ENCODE data around the gene BICRA. TPM values are rescaled to one million over a fixed set of nuclear protein-coding genes. Genes with fewer than 3 reads are reported as not detected.

The BICRA gene
- polyA plus RNA-seq, 3 donors = 0.08 to 4.6 TPM; not detected in 1

DNA sequence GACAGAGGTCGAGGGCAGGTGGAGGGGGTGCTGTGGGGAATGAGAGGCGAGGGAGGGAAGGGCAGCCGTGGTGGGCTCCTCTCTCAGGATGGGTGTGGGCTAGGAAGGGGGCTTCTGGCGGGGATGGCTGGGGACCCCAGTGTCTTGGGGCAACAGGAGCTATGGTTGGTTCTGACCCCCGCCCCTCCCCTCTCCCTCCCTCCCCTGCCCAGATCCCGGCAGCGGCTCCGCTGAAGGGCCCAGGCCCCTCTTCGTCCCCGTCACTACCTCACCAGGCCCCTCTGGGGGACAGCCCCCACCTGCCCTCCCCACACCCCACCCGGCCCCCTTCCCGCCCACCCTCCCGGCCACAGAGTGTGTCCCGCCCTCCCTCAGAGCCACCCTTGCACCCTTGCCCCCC is 85.0 kb downstream of the BICRA start:
- WGBS (ENCODE audit: insufficient coverage) = 67% methylated on average over 1 of the region's 14 CpGs
- Mint-ChIP-seq H3K4me3 (no peak overlapping the region), H3K36me3 (peaks cover 30 to 63% of the 10 kb centered on the region in 2 donors), H3K27me3 (ENCODE audit: low read depth in 3 of 3) (no peaks in the 10 kb centered on the region), H3K4me1 (peaks cover 3% of the 10 kb centered on the region), H3K27ac (no peak overlapping the region), H3K9me3 (peaks cover 0 to 6% (median 0%) of the 10 kb centered on the region in 7 donors)
- Histone ChIP-seq H3K27me3 (ENCODE audit: control insufficient read depth in 2 of 2, insufficient read depth in 2 of 2, low read length in 2 of 2) (no peaks in the 10 kb centered on the region), H2AFZ (ENCODE audit: insufficient read depth, low read depth, low read length, poor library complexity, severe bottlenecking) (no peak overlapping the region), H3K36me3 (replicated peaks in 1 of 2; ENCODE audit: control insufficient read depth in 1 of 2, insufficient read depth in 2 of 2, low read length in 2 of 2) (peaks cover 31 to 64% of the 10 kb centered on the region in 2 donors), H4K20me1 (ENCODE audit: insufficient read depth, low read length) (peaks cover 16% of the 10 kb centered on the region), H3K9me3 (replicated peaks in 1 of 2; ENCODE audit: control insufficient read depth in 1 of 2, insufficient read depth in 1 of 2, low read length in 2 of 2) (peaks cover 0 to 4% of the 10 kb centered on the region in 2 donors), H3K4me2 (replicated peaks; ENCODE audit: extremely low read depth, low read length, poor library complexity, severe bottlenecking) (no peak overlapping the region), H3K4me1 (ENCODE audit: control insufficient read depth in 1 of 2, insufficient read depth in 2 of 2, low read length in 2 of 2) (peaks cover 0 to 3% of the 10 kb centered on the region in 2 donors), H3K4me3 (replicated peaks in 1 of 3; ENCODE audit: low read depth in 2 of 3, low read length in 3 of 3) (no peak overlapping the region), H3K9ac (ENCODE audit: insufficient read depth, low read length, poor library complexity, severe bottlenecking) (no peak overlapping the region), H3K27ac (ENCODE audit: low read depth in 1 of 2, low read length in 2 of 2) (no peak overlapping the region), H3K79me2 (ENCODE audit: insufficient read depth, low read length) (no peaks in the 10 kb centered on the region)
- TF ChIP-seq, protein P1, sequence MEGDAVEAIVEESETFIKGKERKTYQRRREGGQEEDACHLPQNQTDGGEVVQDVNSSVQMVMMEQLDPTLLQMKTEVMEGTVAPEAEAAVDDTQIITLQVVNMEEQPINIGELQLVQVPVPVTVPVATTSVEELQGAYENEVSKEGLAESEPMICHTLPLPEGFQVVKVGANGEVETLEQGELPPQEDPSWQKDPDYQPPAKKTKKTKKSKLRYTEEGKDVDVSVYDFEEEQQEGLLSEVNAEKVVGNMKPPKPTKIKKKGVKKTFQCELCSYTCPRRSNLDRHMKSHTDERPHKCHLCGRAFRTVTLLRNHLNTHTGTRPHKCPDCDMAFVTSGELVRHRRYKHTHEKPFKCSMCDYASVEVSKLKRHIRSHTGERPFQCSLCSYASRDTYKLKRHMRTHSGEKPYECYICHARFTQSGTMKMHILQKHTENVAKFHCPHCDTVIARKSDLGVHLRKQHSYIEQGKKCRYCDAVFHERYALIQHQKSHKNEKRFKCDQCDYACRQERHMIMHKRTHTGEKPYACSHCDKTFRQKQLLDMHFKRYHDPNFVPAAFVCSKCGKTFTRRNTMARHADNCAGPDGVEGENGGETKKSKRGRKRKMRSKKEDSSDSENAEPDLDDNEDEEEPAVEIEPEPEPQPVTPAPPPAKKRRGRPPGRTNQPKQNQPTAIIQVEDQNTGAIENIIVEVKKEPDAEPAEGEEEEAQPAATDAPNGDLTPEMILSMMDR (IDR thresholded peaks at IDR 0.05) = no peak
- DNase-seq = no peak
- intact Hi-C loops (cut with micrococcal nuclease) = no loop called here

DNA sequence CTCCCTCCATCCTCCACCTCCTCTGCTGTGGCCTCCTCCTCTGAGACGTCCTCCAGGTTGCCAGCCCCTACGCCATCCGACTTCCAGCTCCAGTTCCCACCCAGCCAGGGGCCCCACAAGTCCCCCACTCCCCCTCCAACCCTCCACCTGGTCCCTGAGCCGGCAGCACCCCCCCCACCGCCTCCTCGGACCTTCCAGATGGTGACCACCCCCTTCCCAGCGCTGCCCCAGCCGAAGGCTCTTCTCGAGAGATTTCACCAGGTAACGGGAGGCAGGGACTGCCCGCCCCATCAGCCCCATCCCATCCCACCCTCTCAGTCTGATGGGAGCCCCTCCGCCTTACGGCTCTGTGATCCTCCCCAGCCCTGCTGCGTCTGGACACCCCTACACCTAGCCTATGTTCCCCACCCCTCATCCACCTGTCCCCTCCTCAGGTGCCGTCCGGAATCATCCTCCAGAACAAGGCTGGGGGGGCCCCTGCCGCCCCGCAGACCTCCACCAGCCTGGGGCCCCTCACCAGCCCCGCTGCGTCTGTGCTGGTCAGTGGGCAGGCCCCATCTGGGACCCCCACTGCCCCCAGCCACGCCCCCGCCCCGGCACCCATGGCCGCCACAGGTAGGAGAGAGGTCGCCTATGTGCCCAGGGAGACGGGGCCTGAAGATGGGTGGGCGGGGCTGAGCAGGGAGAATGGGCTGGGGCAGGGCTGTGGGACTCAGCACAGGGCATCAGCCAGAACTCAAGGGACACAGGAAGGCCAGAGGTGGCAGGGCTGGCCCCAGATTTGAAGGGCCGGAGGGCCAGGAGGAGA is 85.7 kb downstream of the BICRA start:
- TF ChIP-seq, protein P1 (IDR thresholded peaks at IDR 0.05) = no peak
- no peak overlapping the region for H3K4me2 ChIP-seq (replicated peaks; ENCODE audit: extremely low read depth, low read length, poor library complexity, severe bottlenecking)
- no peaks in the 10 kb centered on the region for H3K27me3 ChIP-seq (ENCODE audit: control insufficient read depth in 2 of 2, insufficient read depth in 2 of 2, low read length in 2 of 2)
- peaks cover 0 to 4% of the 10 kb centered on the region in 2 donors for H3K9me3 ChIP-seq (replicated peaks in 1 of 2; ENCODE audit: control insufficient read depth in 1 of 2, insufficient read depth in 1 of 2, low read length in 2 of 2)
- peaks cover 24% of the 10 kb centered on the region for H4K20me1 ChIP-seq (ENCODE audit: insufficient read depth, low read length)
- H2AFZ ChIP-seq (ENCODE audit: insufficient read depth, low read depth, low read length, poor library complexity, severe bottlenecking) = no peak overlapping the region
- Mint-ChIP-seq H3K4me3 (no peak overlapping the region), H3K27ac (no peak overlapping the region), H3K9me3 (peaks cover 0 to 6% (median 0%) of the 10 kb centered on the region in 7 donors), H3K27me3 (ENCODE audit: low read depth in 3 of 3) (no peaks in the 10 kb centered on the region), H3K4me1 (peaks cover 3% of the 10 kb centered on the region), H3K36me3 (peaks cover 34 to 69% of the 10 kb centered on the region in 2 donors)
- H3K27ac ChIP-seq (ENCODE audit: low read depth in 1 of 2, low read length in 2 of 2) = no peak overlapping the region
- no peaks in the 10 kb centered on the region for H3K79me2 ChIP-seq (ENCODE audit: insufficient read depth, low read length)
- peaks cover 38 to 69% of the 10 kb centered on the region in 2 donors for H3K36me3 ChIP-seq (replicated peaks in 1 of 2; ENCODE audit: control insufficient read depth in 1 of 2, insufficient read depth in 2 of 2, low read length in 2 of 2)
- intact Hi-C loops (cut with micrococcal nuclease) = loop anchor here (5.0 kb wide), 2 partner anchors 182 to 412 kb away; no protein-coding TSS in a partner anchor
- WGBS (ENCODE audit: insufficient coverage) = 98% methylated on average over 25 of the region's 28 CpGs
- H3K4me1 ChIP-seq (ENCODE audit: control insufficient read depth in 1 of 2, insufficient read depth in 2 of 2, low read length in 2 of 2) = peaks cover 0 to 3% of the 10 kb centered on the region in 2 donors
- no peak for DNase-seq
- no peak overlapping the region for H3K9ac ChIP-seq (ENCODE audit: insufficient read depth, low read length, poor library complexity, severe bottlenecking)
- no peak overlapping the region for H3K4me3 ChIP-seq (replicated peaks in 1 of 3; ENCODE audit: low read depth in 2 of 3, low read length in 3 of 3)

All from CD14-positive monocyte (primary cell).